SK-N-SH treated with all-trans-retinoic acid at 6 μM for 48 hours (cell line): Measurements from ENCODE around the gene ZGLP1.
A peak's percentile ranks its signal among the peaks of the same experiment; 100 is the strongest.

Experiments
- ATAC-seq: fragments of 200-7000 bp; cut with Tn5 transposase; 3 replicates; pipeline ENCODE4 v1.9.1; 2020; ENCODE audit warnings: mild to moderate bottlenecking, moderate library complexity
- ARNTL ChIP-seq: fragments of 450-650 bp; formaldehyde crosslinking; IDR thresholded peaks from 2 replicates; pipeline ENCODE4 v1.5.0; 2020; ENCODE audit warnings: low read depth, mild to moderate bottlenecking, moderate library complexity, borderline replicate concordance
- BACH2 ChIP-seq: fragments of 250-450 bp; sonication (Bioruptor Pico); IDR thresholded peaks from 2 replicates; pipeline ENCODE4 v1.9.0; 2021; ENCODE audit warnings: mild to moderate bottlenecking, borderline replicate concordance
- CSDC2 ChIP-seq: fragments of 250-450 bp; sonication (Bioruptor Pico); IDR thresholded peaks from 2 replicates; pipeline ENCODE4 v1.5.0; 2020; ENCODE audit warnings: mild to moderate bottlenecking, moderate library complexity
- CSRNP3 ChIP-seq: fragments of 250-450 bp; sonication (Bioruptor Pico); IDR thresholded peaks from 2 replicates; pipeline ENCODE4 v1.5.1; 2021; ENCODE audit warnings: mild to moderate bottlenecking, moderate library complexity
- ESRRG ChIP-seq: fragments of 250-450 bp; sonication (Bioruptor Pico); IDR thresholded peaks from 2 replicates; pipeline ENCODE4 v1.6.1; 2021; ENCODE audit warnings: mild to moderate bottlenecking
- GLIS3 ChIP-seq: fragments of 250-450 bp; sonication (Bioruptor Pico); IDR thresholded peaks from 2 replicates; pipeline ENCODE4 v1.5.0; 2020; ENCODE audit warnings: mild to moderate bottlenecking, moderate library complexity
- ISL1 ChIP-seq: fragments of 250-450 bp; sonication (Bioruptor Pico); IDR thresholded peaks from 2 replicates; pipeline ENCODE4 v2.1.2; 2022; ENCODE audit warnings: mild to moderate bottlenecking, moderate library complexity
- OSR1 ChIP-seq: fragments of 250-450 bp; sonication (Bioruptor Pico); IDR thresholded peaks from 2 replicates; pipeline ENCODE4 v1.8.0; 2022; ENCODE audit warnings: moderate library complexity, mild to moderate bottlenecking, inconsistent platforms
- PATZ1 ChIP-seq: fragments of 250-450 bp; sonication (Bioruptor Pico); IDR thresholded peaks from 2 replicates; pipeline ENCODE4 v1.8.0; 2020; ENCODE audit warnings: mild to moderate bottlenecking, moderate library complexity, borderline replicate concordance
- PPARA ChIP-seq: fragments of 250-450 bp; sonication (Bioruptor Pico); IDR thresholded peaks from 2 replicates; pipeline ENCODE4 v1.5.0; 2020; ENCODE audit warnings: mild to moderate bottlenecking, borderline replicate concordance
- RARB ChIP-seq: fragments of 250-450 bp; sonication (Bioruptor Pico); IDR thresholded peaks from 2 replicates; pipeline ENCODE4 v1.8.0; 2021; ENCODE audit warnings: mild to moderate bottlenecking, moderate library complexity
- TOX ChIP-seq: fragments of 250-450 bp; sonication (Bioruptor Pico); IDR thresholded peaks from 2 replicates; pipeline ENCODE4 v1.8.0; 2021; ENCODE audit warnings: mild to moderate bottlenecking, moderate library complexity, borderline replicate concordance
- ZC3H10 ChIP-seq: fragments of 250-450 bp; sonication (Bioruptor Pico); IDR thresholded peaks from 2 replicates; pipeline ENCODE4 v1.5.1; 2021; ENCODE audit warnings: mild to moderate bottlenecking, moderate library complexity
- ZFP3 ChIP-seq: fragments of 250-450 bp; sonication (Bioruptor Pico); IDR thresholded peaks from 2 replicates; pipeline ENCODE4 v1.5.0; 2020; ENCODE audit warnings: mild to moderate bottlenecking, moderate library complexity
- ZNF565 ChIP-seq: fragments of 450-650 bp; formaldehyde crosslinking; conservative IDR thresholded peaks from 2 replicates; pipeline ENCODE4 v1.5.0; 2020; ENCODE audit warnings: low read depth, mild to moderate bottlenecking, moderate library complexity
- ZNF70 ChIP-seq: fragments of 450-650 bp; formaldehyde crosslinking; IDR thresholded peaks from 2 replicates; pipeline ENCODE4 v1.5.0; 2020; ENCODE audit warnings: mild to moderate bottlenecking, moderate library complexity
- ZNF8 ChIP-seq: fragments of 450-650 bp; formaldehyde crosslinking; IDR thresholded peaks from 2 replicates; pipeline ENCODE4 v1.5.0; 2020; ENCODE audit warnings: mild to moderate bottlenecking, moderate library complexity

ZGLP1 gene

GRCh38 chr19:10293637-10294367 lies 15.8 kb downstream of the ZGLP1 start:
- ATAC-seq: no peak
- TF ChIP-seq ISL1 (CRISPR knock-in tag) (no peak), RARB (CRISPR knock-in tag) (no peak), PPARA (CRISPR knock-in tag) (no peak), PATZ1 (no peak), ZFP3 (CRISPR knock-in tag) (no peak), GLIS3 (CRISPR knock-in tag) (no peak)

- ATAC-seq: no peak
- TF ChIP-seq OSR1 (CRISPR knock-in tag) (no peak), ZC3H10 (no peak)
Measured at GRCh38 chr19:10292789-10293636, 16.6 kb downstream of the ZGLP1 start.

- peak; percentile 65 for ATAC-seq
- TF ChIP-seq TOX (CRISPR knock-in tag): no peak
- no peak for TF ChIP-seq PATZ1
- TF ChIP-seq OSR1 (CRISPR knock-in tag): no peak
- TF ChIP-seq ESRRG (CRISPR knock-in tag): no peak
- no peak for TF ChIP-seq BACH2 (CRISPR knock-in tag)
- TF ChIP-seq ZNF8 (CRISPR knock-in tag): no peak
- TF ChIP-seq ARNTL (CRISPR knock-in tag): no peak
- no peak for TF ChIP-seq PPARA (CRISPR knock-in tag)
- TF ChIP-seq ZC3H10: no peak
- no peak for TF ChIP-seq ZNF70
- no peak for TF ChIP-seq ISL1 (CRISPR knock-in tag)
- TF ChIP-seq RARB (CRISPR knock-in tag): no peak
- TF ChIP-seq, all 23 proteins: peak for 0
Measured at GRCh38 chr19:10292206-10292788, 17.3 kb downstream of the ZGLP1 start.

GRCh38 chr19:10291554-10292205 lies 17.9 kb downstream of the ZGLP1 start:
- ATAC-seq: peak; percentile 19
- TF ChIP-seq CSRNP3 (CRISPR knock-in tag) (no peak), ZNF70 (no peak), BACH2 (CRISPR knock-in tag) (no peak), ZFP3 (CRISPR knock-in tag) (no peak), CSDC2 (CRISPR knock-in tag) (no peak), PATZ1 (no peak), ZNF565 (CRISPR knock-in tag) (no peak)
- TF ChIP-seq, all 23 proteins: peak for 0
